ENCODE results near the gene DNM3.

DNM3 gene

GRCh38 chr1:171896936-171897703, 55.8 kb downstream of the DNM3 start:
- CTCF ChIA-PET = no interaction called here

GRCh38 chr1:171898941-171899340, 57.6 kb downstream of the DNM3 start:
- no peaks in the 10 kb centered on the region for H3K9me3 ChIP-seq (ENCODE audit: control extremely low read depth in 1 of 5, control insufficient read depth in 4 of 5, insufficient read depth in 2 of 5, low read depth in 1 of 5, low read length in 4 of 5)
- DNase-seq = no peak
- CTCF ChIA-PET = interaction anchor here (0.6 to 1.0 kb wide), 2 partner anchors 25 to 1223 kb away, joined by 3 to 5 read pairs; no protein-coding TSS in a partner anchor
- WGBS (ENCODE audit: insufficient coverage) = 94% methylated on average over 9 of the region's 9 CpGs
- H3K36me3 ChIP-seq (ENCODE audit: control insufficient read depth in 4 of 4, insufficient read depth in 4 of 4, low read length in 3 of 4) = no peaks in the 10 kb centered on the region
- no peak overlapping the region for H3K4me3 ChIP-seq (ENCODE audit: control insufficient read depth in 1 of 7, extremely low read depth in 1 of 7, insufficient read depth in 4 of 7, low read depth in 2 of 7, low read length in 6 of 7)
- H3K4me1 ChIP-seq (ENCODE audit: control extremely low read depth in 1 of 4, control insufficient read depth in 4 of 4, insufficient read depth in 4 of 4, low read length in 3 of 4) = peaks cover 0 to 3% (median 0%) of the 10 kb centered on the region in 4 experiments
- H3K27ac ChIP-seq (ENCODE audit: insufficient read depth in 1 of 2, low read depth in 1 of 2, low read length in 2 of 2, poor library complexity in 1 of 2, severe bottlenecking in 2 of 2) = no peak overlapping the region
- POLR2A ChIA-PET = no interaction called here
- H3K27me3 ChIP-seq (replicated peaks in 2 of 5; ENCODE audit: control insufficient read depth in 4 of 5, insufficient read depth in 5 of 5, low read length in 4 of 5) = no peaks in the 10 kb centered on the region

More at GRCh38 chr1:171896936-171897703, 55.8 kb downstream of the DNM3 start:
- no peaks in the 10 kb centered on the region for H3K36me3 ChIP-seq (ENCODE audit: control insufficient read depth in 4 of 4, insufficient read depth in 4 of 4, low read length in 3 of 4)
- H3K4me3 ChIP-seq (ENCODE audit: control insufficient read depth in 1 of 7, extremely low read depth in 1 of 7, insufficient read depth in 4 of 7, low read depth in 2 of 7, low read length in 6 of 7) = no peak overlapping the region
- WGBS (ENCODE audit: insufficient coverage) = 100% methylated on average over 1 of the region's 2 CpGs
- no peak for DNase-seq
- H3K4me1 ChIP-seq (ENCODE audit: control extremely low read depth in 1 of 4, control insufficient read depth in 4 of 4, insufficient read depth in 4 of 4, low read length in 3 of 4) = peaks cover 0 to 3% (median 0%) of the 10 kb centered on the region in 4 experiments
- no peaks in the 10 kb centered on the region for H3K9me3 ChIP-seq (ENCODE audit: control extremely low read depth in 1 of 5, control insufficient read depth in 4 of 5, insufficient read depth in 2 of 5, low read depth in 1 of 5, low read length in 4 of 5)
- POLR2A ChIA-PET = interaction anchor here (0.7 kb wide), 1 partner anchor 9 kb away, joined by 4 read pairs; no protein-coding TSS in a partner anchor
- H3K27ac ChIP-seq (ENCODE audit: insufficient read depth in 1 of 2, low read depth in 1 of 2, low read length in 2 of 2, poor library complexity in 1 of 2, severe bottlenecking in 2 of 2) = no peak overlapping the region
- no peaks in the 10 kb centered on the region for H3K27me3 ChIP-seq (replicated peaks in 2 of 5; ENCODE audit: control insufficient read depth in 4 of 5, insufficient read depth in 5 of 5, low read length in 4 of 5)

DNA sequence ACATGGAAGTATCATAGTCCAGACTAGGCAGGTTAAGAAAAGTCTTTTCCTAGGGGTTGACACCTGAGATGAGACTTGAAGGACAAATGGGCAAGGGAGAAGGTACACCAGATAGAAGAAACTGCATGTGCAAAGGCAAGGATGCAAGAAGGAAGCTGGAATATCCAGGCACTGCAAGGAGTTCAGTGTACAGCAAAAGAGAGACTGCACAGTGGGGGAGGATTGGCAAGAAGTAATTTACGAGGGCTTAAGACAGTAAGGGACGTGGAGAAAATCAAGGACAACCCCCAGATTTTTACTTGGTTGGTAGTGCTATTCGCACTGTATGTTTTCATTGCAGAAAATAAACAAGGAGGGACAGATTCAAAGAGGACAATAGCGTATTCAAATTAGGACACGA, 58.5 kb downstream of the DNM3 start:
- ChIA-PET CTCF (no interaction called here), POLR2A (no interaction called here)
- Histone ChIP-seq H3K4me3 (ENCODE audit: control insufficient read depth in 1 of 7, extremely low read depth in 1 of 7, insufficient read depth in 4 of 7, low read depth in 2 of 7, low read length in 6 of 7) (no peak overlapping the region), H3K4me1 (ENCODE audit: control extremely low read depth in 1 of 4, control insufficient read depth in 4 of 4, insufficient read depth in 4 of 4, low read length in 3 of 4) (peaks cover 0 to 3% (median 0%) of the 10 kb centered on the region in 4 experiments), H3K9me3 (ENCODE audit: control extremely low read depth in 1 of 5, control insufficient read depth in 4 of 5, insufficient read depth in 2 of 5, low read depth in 1 of 5, low read length in 4 of 5) (no peaks in the 10 kb centered on the region), H3K27me3 (replicated peaks in 2 of 5; ENCODE audit: control insufficient read depth in 4 of 5, insufficient read depth in 5 of 5, low read length in 4 of 5) (no peaks in the 10 kb centered on the region), H3K27ac (ENCODE audit: insufficient read depth in 1 of 2, low read depth in 1 of 2, low read length in 2 of 2, poor library complexity in 1 of 2, severe bottlenecking in 2 of 2) (no peak overlapping the region), H3K36me3 (ENCODE audit: control insufficient read depth in 4 of 4, insufficient read depth in 4 of 4, low read length in 3 of 4) (no peaks in the 10 kb centered on the region)
- DNase-seq = no peak
- whole genome bisulfite sequencing (ENCODE audit: insufficient coverage) = 100% methylated on average over 5 of the region's 5 CpGs

GRCh38 chr1:171901245-171901644, 59.9 kb downstream of the DNM3 start:
- Histone ChIP-seq H3K4me3 (ENCODE audit: control insufficient read depth in 1 of 7, extremely low read depth in 1 of 7, insufficient read depth in 4 of 7, low read depth in 2 of 7, low read length in 6 of 7) (no peak overlapping the region), H3K9me3 (ENCODE audit: control extremely low read depth in 1 of 5, control insufficient read depth in 4 of 5, insufficient read depth in 2 of 5, low read depth in 1 of 5, low read length in 4 of 5) (no peaks in the 10 kb centered on the region), H3K27ac (ENCODE audit: insufficient read depth in 1 of 2, low read depth in 1 of 2, low read length in 2 of 2, poor library complexity in 1 of 2, severe bottlenecking in 2 of 2) (no peak overlapping the region), H3K4me1 (ENCODE audit: control extremely low read depth in 1 of 4, control insufficient read depth in 4 of 4, insufficient read depth in 4 of 4, low read length in 3 of 4) (peaks cover 0 to 3% (median 0%) of the 10 kb centered on the region in 4 experiments), H3K36me3 (ENCODE audit: control insufficient read depth in 4 of 4, insufficient read depth in 4 of 4, low read length in 3 of 4) (no peaks in the 10 kb centered on the region), H3K27me3 (replicated peaks in 2 of 5; ENCODE audit: control insufficient read depth in 4 of 5, insufficient read depth in 5 of 5, low read length in 4 of 5) (no peaks in the 10 kb centered on the region)
- WGBS (ENCODE audit: insufficient coverage) = 91% methylated on average over 3 of the region's 7 CpGs
- ChIA-PET POLR2A (no interaction called here), CTCF (interaction anchor here (1.5 kb wide), 1 partner anchor 27 kb away, joined by 3 read pairs; no protein-coding TSS in a partner anchor)
- no peak for DNase-seq

DNA sequence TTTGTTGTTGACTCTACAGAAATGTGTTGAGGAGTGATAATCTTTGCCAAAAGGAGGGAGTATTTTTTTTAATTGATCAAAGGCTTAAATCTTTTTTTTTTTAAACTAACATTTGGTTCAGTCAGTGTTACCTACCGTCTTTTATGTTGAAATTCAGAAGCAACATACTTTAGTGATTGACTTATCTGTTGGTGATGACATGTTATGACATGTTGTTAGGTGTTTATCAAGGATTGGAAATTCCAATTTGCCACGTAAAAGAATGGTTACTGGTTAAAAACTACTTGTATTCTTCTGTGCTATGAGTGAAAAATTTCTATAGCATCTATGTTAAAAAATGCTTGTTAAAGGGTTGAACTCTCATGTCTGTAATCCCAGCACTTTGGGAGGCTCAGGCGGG, 61.2 kb downstream of the DNM3 start:
- 100% methylated on average over 1 of the region's 3 CpGs for WGBS (ENCODE audit: insufficient coverage)
- Histone ChIP-seq H3K4me3 (ENCODE audit: control insufficient read depth in 1 of 7, extremely low read depth in 1 of 7, insufficient read depth in 4 of 7, low read depth in 2 of 7, low read length in 6 of 7) (peak overlapping the region in 4 of 7 experiments; percentile 9 to 54 (median 32)), H3K9me3 (ENCODE audit: control extremely low read depth in 1 of 5, control insufficient read depth in 4 of 5, insufficient read depth in 2 of 5, low read depth in 1 of 5, low read length in 4 of 5) (no peaks in the 10 kb centered on the region), H3K4me1 (ENCODE audit: control extremely low read depth in 1 of 4, control insufficient read depth in 4 of 4, insufficient read depth in 4 of 4, low read length in 3 of 4) (peaks cover 0 to 3% (median 0%) of the 10 kb centered on the region in 4 experiments), H3K36me3 (ENCODE audit: control insufficient read depth in 4 of 4, insufficient read depth in 4 of 4, low read length in 3 of 4) (no peaks in the 10 kb centered on the region), H3K27ac (ENCODE audit: insufficient read depth in 1 of 2, low read depth in 1 of 2, low read length in 2 of 2, poor library complexity in 1 of 2, severe bottlenecking in 2 of 2) (no peak overlapping the region), H3K27me3 (replicated peaks in 2 of 5; ENCODE audit: control insufficient read depth in 4 of 5, insufficient read depth in 5 of 5, low read length in 4 of 5) (no peaks in the 10 kb centered on the region)
- CTCF ChIA-PET = interaction anchor here (1.3 kb wide), 1 partner anchor 44 kb away, joined by 3 read pairs; no protein-coding TSS in a partner anchor
- no peak for DNase-seq
- POLR2A ChIA-PET = no interaction called here

DNA sequence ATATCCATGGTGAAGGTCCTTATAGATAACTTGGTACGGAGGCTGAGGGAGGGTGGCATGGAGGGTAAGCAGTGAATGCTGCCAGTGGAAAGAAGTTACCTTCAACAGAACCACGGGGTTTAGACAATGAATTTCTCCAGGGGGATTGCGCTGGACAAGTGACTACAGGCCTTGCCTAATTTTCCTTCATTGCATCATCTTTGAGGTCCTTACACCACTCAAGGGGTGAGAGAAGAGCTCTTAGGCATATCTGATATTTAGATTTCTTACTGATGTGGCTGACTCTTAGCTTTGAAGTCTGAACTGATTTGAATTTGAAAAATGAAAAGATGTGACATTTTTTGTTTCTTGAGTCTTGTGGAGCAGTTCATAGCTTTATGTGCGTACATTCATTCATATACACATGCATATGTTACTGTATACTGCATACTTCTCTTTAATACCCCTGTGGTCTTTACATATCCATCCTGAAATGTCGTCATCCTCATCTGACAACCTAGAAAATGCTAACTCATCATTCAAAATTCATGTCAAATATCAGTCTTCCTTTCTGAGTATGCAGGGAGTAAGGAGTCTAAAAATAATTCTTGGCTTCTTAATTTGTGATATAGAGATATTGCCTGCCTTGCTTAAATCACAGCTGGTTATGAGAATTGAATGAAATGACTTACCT, 63.6 kb downstream of the DNM3 start:
- CTCF ChIA-PET = interaction anchor here (0.7 to 1.8 kb wide), 4 partner anchors 11 to 499 kb away, joined by 3 to 4 read pairs (median 3); no protein-coding TSS in a partner anchor
- POLR2A ChIA-PET = no interaction called here

GRCh38 chr1:171909711-171910110, 68.4 kb downstream of the DNM3 start:
- Histone ChIP-seq H3K9me3 (ENCODE audit: control extremely low read depth in 1 of 5, control insufficient read depth in 4 of 5, insufficient read depth in 2 of 5, low read depth in 1 of 5, low read length in 4 of 5) (no peaks in the 10 kb centered on the region), H3K27ac (ENCODE audit: insufficient read depth in 1 of 2, low read depth in 1 of 2, low read length in 2 of 2, poor library complexity in 1 of 2, severe bottlenecking in 2 of 2) (no peak overlapping the region), H3K27me3 (replicated peaks in 2 of 5; ENCODE audit: control insufficient read depth in 4 of 5, insufficient read depth in 5 of 5, low read length in 4 of 5) (no peaks in the 10 kb centered on the region), H3K36me3 (ENCODE audit: control insufficient read depth in 4 of 4, insufficient read depth in 4 of 4, low read length in 3 of 4) (no peaks in the 10 kb centered on the region), H3K4me1 (ENCODE audit: control extremely low read depth in 1 of 4, control insufficient read depth in 4 of 4, insufficient read depth in 4 of 4, low read length in 3 of 4) (peaks cover 0 to 8% (median 3%) of the 10 kb centered on the region in 4 experiments), H3K4me3 (ENCODE audit: control insufficient read depth in 1 of 7, extremely low read depth in 1 of 7, insufficient read depth in 4 of 7, low read depth in 2 of 7, low read length in 6 of 7) (no peak overlapping the region)
- ChIA-PET POLR2A (no interaction called here), CTCF (interaction anchor here (0.7 to 2.1 kb wide), 4 partner anchors 17 to 109 kb away, joined by 3 to 5 read pairs (median 3); no protein-coding TSS in a partner anchor)
- DNase-seq = no peak
- WGBS (ENCODE audit: insufficient coverage) = 93% methylated on average over 3 of the region's 5 CpGs

More for the DNA sequence above, 63.6 kb downstream of the DNM3 start:
- H3K9me3 ChIP-seq (ENCODE audit: control extremely low read depth in 1 of 5, control insufficient read depth in 4 of 5, insufficient read depth in 2 of 5, low read depth in 1 of 5, low read length in 4 of 5) = no peaks in the 10 kb centered on the region
- no peak overlapping the region for H3K27ac ChIP-seq (ENCODE audit: insufficient read depth in 1 of 2, low read depth in 1 of 2, low read length in 2 of 2, poor library complexity in 1 of 2, severe bottlenecking in 2 of 2)
- no peaks in the 10 kb centered on the region for H3K27me3 ChIP-seq (replicated peaks in 2 of 5; ENCODE audit: control insufficient read depth in 4 of 5, insufficient read depth in 5 of 5, low read length in 4 of 5)
- no peaks in the 10 kb centered on the region for H3K36me3 ChIP-seq (ENCODE audit: control insufficient read depth in 4 of 4, insufficient read depth in 4 of 4, low read length in 3 of 4)
- peak in 2 of 3 donors; percentile 22 to 42 for DNase-seq
- WGBS (ENCODE audit: insufficient coverage) = 100% methylated on average over 3 of the region's 5 CpGs
- H3K4me1 ChIP-seq (ENCODE audit: control extremely low read depth in 1 of 4, control insufficient read depth in 4 of 4, insufficient read depth in 4 of 4, low read length in 3 of 4) = peaks cover 0 to 3% (median 0%) of the 10 kb centered on the region in 4 experiments
- no peak overlapping the region for H3K4me3 ChIP-seq (ENCODE audit: control insufficient read depth in 1 of 7, extremely low read depth in 1 of 7, insufficient read depth in 4 of 7, low read depth in 2 of 7, low read length in 6 of 7)

All from common myeloid progenitor, CD34-positive (primary cell).